ENCODE measurements around the gene ALDH3B1. TPM values are rescaled to one million over a fixed set of nuclear protein-coding genes. Genes with fewer than 3 reads are reported as not detected.
A peak's percentile ranks its signal among the peaks of the same experiment; 100 is the strongest.

The ALDH3B1 gene
- total and polyA plus RNA-seq, 2 of the 4 experiments (the other 2 are of a cell fraction) = 11.8 to 22.8 TPM

DNA sequence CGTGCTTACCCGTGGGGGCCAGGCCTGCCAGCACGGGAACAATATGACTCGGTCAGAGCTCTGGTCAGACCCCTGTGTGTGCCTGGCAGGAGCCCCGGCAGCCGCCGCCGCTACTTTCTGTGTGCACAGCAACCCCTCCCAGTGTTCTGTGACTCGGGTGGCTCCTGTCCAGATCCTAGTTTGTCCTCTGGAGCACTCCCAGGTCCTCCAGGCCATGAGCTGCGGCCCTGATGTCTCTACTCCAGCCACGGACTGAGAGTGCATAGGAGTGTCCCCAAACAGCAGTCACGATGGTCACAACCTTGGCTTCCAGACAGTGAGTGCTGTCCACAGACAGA lies 23.6 kb downstream of the ALDH3B1 start:
- intact Hi-C loops (cut with micrococcal nuclease) = no loop called here

More for the DNA sequence above, 23.6 kb downstream of the ALDH3B1 start:
- peaks cover 28 to 59% of the 10 kb centered on the region in 2 experiments for H3K79me1 ChIP-seq (ENCODE audit: low read depth in 1 of 2, low read length in 2 of 2)
- no peak overlapping the region for H2BK20ac ChIP-seq (ENCODE audit: low read depth, low read length)
- peak overlapping the region; percentile 39 for H2AK9ac ChIP-seq (replicated peaks; ENCODE audit: low read depth, low read length, poor library complexity)
- no peaks in the 10 kb centered on the region for H4K20me1 ChIP-seq (ENCODE audit: insufficient read depth, low read length)
- DNase-seq = no peak
- WGBS, 2 experiments (ENCODE audit: extremely low coverage in 2 of 2, insufficient read length in 1 of 2) = 95% methylated on average over 8 of the region's 12 CpGs; no CpG with 5 or more reads in 1 of the 2 experiments
- H4K5ac ChIP-seq (ENCODE audit: low read depth, low read length) = no peak overlapping the region
- TF ChIP-seq RCOR1 (IDR thresholded peaks at IDR 0.05; ENCODE audit: insufficient replicate concordance, low read length) (no peak), RAD21 (IDR thresholded peaks at IDR 0.05; ENCODE audit: low read length) (no peak), CHD1 (IDR thresholded peaks at IDR 0.05; ENCODE audit: low read depth, low read length) (no peak), MAZ (IDR thresholded peaks at IDR 0.05; ENCODE audit: borderline replicate concordance, low read depth, low read length) (no peak), MAFK (IDR thresholded peaks at IDR 0.05; ENCODE audit: low read depth, low read length) (no peak), POLR2A (IDR thresholded peaks at IDR 0.05; ENCODE audit: low read depth, low read length) (no peak), SMC3 (IDR thresholded peaks at IDR 0.05; ENCODE audit: low read depth, low read length) (no peak), FOS (IDR thresholded peaks at IDR 0.05; ENCODE audit: low read depth, low read length) (no peak), BHLHE40 (IDR thresholded peaks at IDR 0.05; ENCODE audit: low read depth, low read length) (no peak), MXI1 (IDR thresholded peaks at IDR 0.05; ENCODE audit: borderline replicate concordance, low read depth, low read length) (no peak), RFX5 (IDR thresholded peaks at IDR 0.05; ENCODE audit: low read depth, low read length) (no peak), CEBPB (IDR thresholded peaks at IDR 0.05; ENCODE audit: low read depth, low read length) (no peak), NFE2L2 (IDR thresholded peaks at IDR 0.05; ENCODE audit: low read depth, low read length) (no peak)
- TF ChIP-seq, protein P1, sequence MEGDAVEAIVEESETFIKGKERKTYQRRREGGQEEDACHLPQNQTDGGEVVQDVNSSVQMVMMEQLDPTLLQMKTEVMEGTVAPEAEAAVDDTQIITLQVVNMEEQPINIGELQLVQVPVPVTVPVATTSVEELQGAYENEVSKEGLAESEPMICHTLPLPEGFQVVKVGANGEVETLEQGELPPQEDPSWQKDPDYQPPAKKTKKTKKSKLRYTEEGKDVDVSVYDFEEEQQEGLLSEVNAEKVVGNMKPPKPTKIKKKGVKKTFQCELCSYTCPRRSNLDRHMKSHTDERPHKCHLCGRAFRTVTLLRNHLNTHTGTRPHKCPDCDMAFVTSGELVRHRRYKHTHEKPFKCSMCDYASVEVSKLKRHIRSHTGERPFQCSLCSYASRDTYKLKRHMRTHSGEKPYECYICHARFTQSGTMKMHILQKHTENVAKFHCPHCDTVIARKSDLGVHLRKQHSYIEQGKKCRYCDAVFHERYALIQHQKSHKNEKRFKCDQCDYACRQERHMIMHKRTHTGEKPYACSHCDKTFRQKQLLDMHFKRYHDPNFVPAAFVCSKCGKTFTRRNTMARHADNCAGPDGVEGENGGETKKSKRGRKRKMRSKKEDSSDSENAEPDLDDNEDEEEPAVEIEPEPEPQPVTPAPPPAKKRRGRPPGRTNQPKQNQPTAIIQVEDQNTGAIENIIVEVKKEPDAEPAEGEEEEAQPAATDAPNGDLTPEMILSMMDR (conservative IDR thresholded peaks at IDR 0.05; ENCODE audit: low read depth, low read length) = no peak
- TF ChIP-seq, protein P2, sequence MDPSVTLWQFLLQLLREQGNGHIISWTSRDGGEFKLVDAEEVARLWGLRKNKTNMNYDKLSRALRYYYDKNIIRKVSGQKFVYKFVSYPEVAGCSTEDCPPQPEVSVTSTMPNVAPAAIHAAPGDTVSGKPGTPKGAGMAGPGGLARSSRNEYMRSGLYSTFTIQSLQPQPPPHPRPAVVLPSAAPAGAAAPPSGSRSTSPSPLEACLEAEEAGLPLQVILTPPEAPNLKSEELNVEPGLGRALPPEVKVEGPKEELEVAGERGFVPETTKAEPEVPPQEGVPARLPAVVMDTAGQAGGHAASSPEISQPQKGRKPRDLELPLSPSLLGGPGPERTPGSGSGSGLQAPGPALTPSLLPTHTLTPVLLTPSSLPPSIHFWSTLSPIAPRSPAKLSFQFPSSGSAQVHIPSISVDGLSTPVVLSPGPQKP (IDR thresholded peaks at IDR 0.05; ENCODE audit: borderline replicate concordance, low read depth, low read length) = no peak
- TF ChIP-seq, protein P3, sequence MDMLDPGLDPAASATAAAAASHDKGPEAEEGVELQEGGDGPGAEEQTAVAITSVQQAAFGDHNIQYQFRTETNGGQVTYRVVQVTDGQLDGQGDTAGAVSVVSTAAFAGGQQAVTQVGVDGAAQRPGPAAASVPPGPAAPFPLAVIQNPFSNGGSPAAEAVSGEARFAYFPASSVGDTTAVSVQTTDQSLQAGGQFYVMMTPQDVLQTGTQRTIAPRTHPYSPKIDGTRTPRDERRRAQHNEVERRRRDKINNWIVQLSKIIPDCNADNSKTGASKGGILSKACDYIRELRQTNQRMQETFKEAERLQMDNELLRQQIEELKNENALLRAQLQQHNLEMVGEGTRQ (IDR thresholded peaks at IDR 0.05; ENCODE audit: low read depth, low read length) = no peak
- no peak overlapping the region for H2AK5ac ChIP-seq (ENCODE audit: low read depth, low read length)
- H2BK120ac ChIP-seq (ENCODE audit: low read depth, low read length) = no peak overlapping the region
- no peak for ATAC-seq (ENCODE audit: low read depth)
- H3K27me3 ChIP-seq (ENCODE audit: control insufficient read depth, insufficient read depth, low read length) = no peaks in the 10 kb centered on the region
- ChIA-PET POLR2A (ENCODE audit: unreplicated experiment) (no interaction called here), CTCF (no interaction called here)
- H3K27ac ChIP-seq (ENCODE audit: insufficient read depth, low read length) = no peak overlapping the region
- in situ Hi-C loops (cut with MboI; ENCODE audit: low sequenced_read_pairs) = no loop called here
- H3K36me3 ChIP-seq (ENCODE audit: control insufficient read depth, insufficient read depth, low read length) = peaks cover 11% of the 10 kb centered on the region; the same call in 1 of the 2 replicates
- H3K9me3 ChIP-seq (ENCODE audit: control insufficient read depth, insufficient read depth, low read length) = no peaks in the 10 kb centered on the region
- H3K9ac ChIP-seq (ENCODE audit: low read depth, low read length) = no peak overlapping the region
- H3K4me3 ChIP-seq (ENCODE audit: insufficient read depth, low read depth, low read length) = no peak overlapping the region
- peaks cover 2% of the 10 kb centered on the region for H3K9me1 ChIP-seq (ENCODE audit: insufficient read depth, low read length)
- H3K23ac ChIP-seq (ENCODE audit: low read depth, low read length) = no peak overlapping the region
- no peak overlapping the region for H4K91ac ChIP-seq (ENCODE audit: insufficient read depth, low read depth, low read length)
- BruUV-seq (replicated peaks) = no TSS peak
- no peak overlapping the region for H2BK5ac ChIP-seq (ENCODE audit: low read depth, low read length, poor library complexity, severe bottlenecking)
- H3K14ac ChIP-seq (replicated peaks; ENCODE audit: low read depth, low read length) = no peak overlapping the region
- H3K18ac ChIP-seq (ENCODE audit: low read depth, low read length) = no peak overlapping the region
- no peak overlapping the region for H2AFZ ChIP-seq (replicated peaks; ENCODE audit: low read length, poor library complexity)
- H4K8ac ChIP-seq (ENCODE audit: low read depth in 2 of 2, low read length in 2 of 2) = no peak overlapping the region
- no peak overlapping the region for H3K56ac ChIP-seq (ENCODE audit: extremely low read depth, insufficient read depth, low read length)
- H3K4me1 ChIP-seq (ENCODE audit: control insufficient read depth, insufficient read depth, low read length) = peaks cover 23% of the 10 kb centered on the region
- H3K4me2 ChIP-seq (ENCODE audit: low read depth, low read length) = no peak overlapping the region
- no peak overlapping the region for H2BK15ac ChIP-seq (ENCODE audit: low read depth, low read length)
- dilution Hi-C loops (cut with HindIII; ENCODE audit: low sequenced_read_pairs, unreplicated experiment) = no loop called here
- H3K4ac ChIP-seq (ENCODE audit: low read depth, low read length) = no peak overlapping the region

Measured in IMR-90 (cell line).